DOHH2 (cell line): ENCODE data around the gene PAK2.

ENCODE experiments used
- H3F3A ChIP-seq: fragments of 200-600 bp; sonication (generic), shearing (Covaris generic); 2 replicates; pipeline ENCODE4 v1.6.0; 2016; ENCODE audit warnings: antibody characterized with exemption, mild to moderate bottlenecking; ENCODE audit not compliant: control insufficient read depth, insufficient read depth
- H3K27ac ChIP-seq: fragments of 200-600 bp; sonication (generic); 2 replicates; pipeline ENCODE4 v1.5.1; 2014; ENCODE audit warnings: low read depth, mild to moderate bottlenecking, low read length, moderate library complexity
- H3K27me3 ChIP-seq: fragments of 200-600 bp; sonication (generic); 2 replicates; pipeline ENCODE4 v1.6.1; 2014; ENCODE audit warnings: mild to moderate bottlenecking, low read length, mixed read lengths; ENCODE audit not compliant: control insufficient read depth
- H3K36me3 ChIP-seq: fragments of 200-600 bp; sonication (generic); 2 replicates; pipeline ENCODE4 v1.6.1; 2014; ENCODE audit warnings: mild to moderate bottlenecking, low read length, moderate library complexity, mixed read lengths; ENCODE audit not compliant: control insufficient read depth
- H3K4me1 ChIP-seq: fragments of 200-600 bp; sonication (generic); 2 replicates; pipeline ENCODE4 v1.6.1; 2014; ENCODE audit warnings: mild to moderate bottlenecking, low read length, mixed read lengths; ENCODE audit not compliant: control insufficient read depth
- H3K4me2 ChIP-seq: fragments of 200-600 bp; sonication (generic); 2 replicates; pipeline ENCODE4 v1.6.0; 2014; ENCODE audit warnings: mild to moderate bottlenecking, low read length, moderate library complexity
- H3K4me3 ChIP-seq: fragments of 200-600 bp; sonication (generic); 2 replicates; pipeline ENCODE4 v1.5.1; 2014; ENCODE audit warnings: mild to moderate bottlenecking, low read length, mixed read lengths
- H3K79me2 ChIP-seq: fragments of 200-600 bp; sonication (generic); 2 replicates; pipeline ENCODE4 v1.6.1; 2014; ENCODE audit warnings: mild to moderate bottlenecking, low read length, mixed read lengths; ENCODE audit not compliant: control insufficient read depth
- H3K9me2 ChIP-seq: fragments of 200-600 bp; sonication (generic); replicated peaks from 2 replicates; pipeline ENCODE4 v1.6.1; 2014; ENCODE audit warnings: mild to moderate bottlenecking, low read length, mixed read lengths; ENCODE audit not compliant: control insufficient read depth
- H3K9me3 ChIP-seq: fragments of 200-600 bp; sonication (generic); 2 replicates; pipeline ENCODE4 v1.6.1; 2014; ENCODE audit warnings: antibody characterized with exemption, low read length, mixed read lengths; ENCODE audit not compliant: control insufficient read depth, insufficient read depth
- H4K20me1 ChIP-seq: fragments of 200-600 bp; sonication (generic); 2 replicates; pipeline ENCODE4 v1.6.0; 2014; ENCODE audit warnings: low read depth, mild to moderate bottlenecking, antibody characterized with exemption, low read length, moderate library complexity; ENCODE audit not compliant: control insufficient read depth, insufficient read depth
- CTCF ChIP-seq: fragments of 200-600 bp; sonication (generic); IDR thresholded peaks from one replicate; pipeline ENCODE4 v1.5.1; 2014; ENCODE audit warnings: antibody characterized with exemption, mild to moderate bottlenecking, low read depth, low read length; ENCODE audit not compliant: poor library complexity, severe bottlenecking
- EZH2phosphoT487 ChIP-seq: fragments of 200-600 bp; sonication (generic); IDR thresholded peaks from 2 replicates; pipeline ENCODE4 v1.6.1; 2017; ENCODE audit warnings: borderline replicate concordance, mild to moderate bottlenecking, antibody characterized with exemption, low read length, moderate library complexity, mixed read lengths

PAK2 gene

GRCh38 chr3:196721097-196721496, 18.6 kb upstream of the PAK2 start:
- Histone ChIP-seq H3K9me2 (no peaks in the 10 kb centered on the region), H3K27me3 (no peaks in the 10 kb centered on the region), H3K27ac (no peak overlapping the region), H3K79me2 (peaks cover 3% of the 10 kb centered on the region; the same call in 1 of the 2 replicates), H3F3A (no peaks in the 10 kb centered on the region), H3K4me2 (no peak overlapping the region), H3K4me3 (no peak overlapping the region), H3K9me3 (no peaks in the 10 kb centered on the region), H3K4me1 (no peaks in the 10 kb centered on the region), H4K20me1 (no peaks in the 10 kb centered on the region), H3K36me3 (peaks cover 55% of the 10 kb centered on the region)
- TF ChIP-seq CTCF (no peak), EZH2phosphoT487 (no peak)

- Histone ChIP-seq H3K9me2 (no peaks in the 10 kb centered on the region), H3K4me3 (no peak overlapping the region), H4K20me1 (no peaks in the 10 kb centered on the region), H3K79me2 (no peaks in the 10 kb centered on the region), H3K4me1 (no peaks in the 10 kb centered on the region), H3F3A (no peaks in the 10 kb centered on the region), H3K4me2 (no peak overlapping the region), H3K9me3 (no peaks in the 10 kb centered on the region), H3K36me3 (peaks cover 27% of the 10 kb centered on the region), H3K27ac (no peak overlapping the region), H3K27me3 (no peaks in the 10 kb centered on the region)
- TF ChIP-seq EZH2phosphoT487 (no peak), CTCF (no peak)
Measured at GRCh38 chr3:196726788-196727675, 12.6 kb upstream of the PAK2 start.

- H3K79me2 ChIP-seq: peaks cover 13% of the 10 kb centered on the region
- no peak overlapping the region for H3K4me3 ChIP-seq
- H3K27ac ChIP-seq: no peak overlapping the region
- peaks cover 5% of the 10 kb centered on the region for H3K4me1 ChIP-seq
- no peaks in the 10 kb centered on the region for H3K9me2 ChIP-seq
- TF ChIP-seq EZH2phosphoT487 (no peak), CTCF (no peak)
- no peaks in the 10 kb centered on the region for H3K9me3 ChIP-seq
- H3F3A ChIP-seq: no peaks in the 10 kb centered on the region; the same call in 1 of the 2 replicates
- H3K4me2 ChIP-seq: no peak overlapping the region
- H4K20me1 ChIP-seq: no peaks in the 10 kb centered on the region
- H3K36me3 ChIP-seq: peaks cover 32% of the 10 kb centered on the region
- no peaks in the 10 kb centered on the region for H3K27me3 ChIP-seq
Measured at GRCh38 chr3:196735751-196736150, 3.9 kb upstream of the PAK2 start.
